GM19239 (cell line): ENCODE results near the gene ARPC2.
"Not testable (repeated sequence)": the region's sequence is repeated elsewhere in the genome, so short reads cannot be mapped to it uniquely, and the experiment has no call there.

Experiments
- DNase-seq: peaks from one replicate; pipeline ENCODE4 v3.0.0; 2011; ENCODE audit warnings: low spot score; ENCODE audit not compliant: insufficient read length
- FAIRE-seq: peaks from 2 replicates; lab custom pipeline; 2011; peaks lifted over from hg19 to GRCh38; lab: Jason Lieb, UNC

ARPC2 gene

GRCh38 chr2:218267259-218267658 lies 50.3 kb downstream of the ARPC2 start:
- no peak for DNase-seq
- FAIRE-seq: no peak

GRCh38 chr2:218269900-218270720 lies 53.1 kb downstream of the ARPC2 start, which contains the start of the genes AAMP and PNKD:
Gene AAMP, minus strand, starts transcription at chr2:218270137. Its CDS starts 51 bp downstream, at chr2:218270086.
Gene PNKD, plus strand, starts transcription at chr2:218270519. Its CDS starts 17 bp downstream, at chr2:218270536.
- DNase-seq: peak; percentile 99
- peak; percentile 98 for FAIRE-seq

- FAIRE-seq (peak; percentile 11), DNase-seq (no peak)
These were observed 53.9 kb downstream of the ARPC2 start for GRCh38 chr2:218270721-218271486.

- FAIRE-seq (no peak), DNase-seq (no peak)
These were observed 54.5 kb downstream of the ARPC2 start for GRCh38 chr2:218271487-218271797.

GRCh38 chr2:218271865-218272530 lies 55.0 kb downstream of the ARPC2 start:
- FAIRE-seq (no peak), DNase-seq (no peak)

GRCh38 chr2:218272531-218273212 lies 55.7 kb downstream of the ARPC2 start:
- FAIRE-seq (peak; percentile 95), DNase-seq (peak; percentile 77)

GRCh38 chr2:218273214-218273907 lies 56.4 kb downstream of the ARPC2 start:
- not testable (repeated sequence) for FAIRE-seq, DNase-seq

GRCh38 chr2:218273908-218274249 lies 56.9 kb downstream of the ARPC2 start:
- DNase-seq (no peak), FAIRE-seq (no peak)

- DNase-seq (no peak), FAIRE-seq (no peak)
These were observed 57.6 kb downstream of the ARPC2 start for GRCh38 chr2:218274586-218274985.

GRCh38 chr2:218275371-218276072 lies 58.5 kb downstream of the ARPC2 start:
- FAIRE-seq (no peak), DNase-seq (no peak)

GRCh38 chr2:218276986-218277755 lies 60.2 kb downstream of the ARPC2 start:
- FAIRE-seq (no peak), DNase-seq (no peak)

GRCh38 chr2:218277921-218278320 lies 60.9 kb downstream of the ARPC2 start:
- FAIRE-seq (no peak), DNase-seq (no peak)

- FAIRE-seq (no peak), DNase-seq (no peak)
These were observed 61.8 kb downstream of the ARPC2 start for GRCh38 chr2:218278531-218279360.

GRCh38 chr2:218280260-218280870 lies 63.4 kb downstream of the ARPC2 start:
- DNase-seq (no peak), FAIRE-seq (peak; percentile 47)

- no peak for DNase-seq
- FAIRE-seq: no peak
These were observed 64.5 kb downstream of the ARPC2 start for GRCh38 chr2:218281449-218281848.

GRCh38 chr2:218282173-218282991 lies 65.4 kb downstream of the ARPC2 start:
- FAIRE-seq: no peak

More at GRCh38 chr2:218282173-218282991, 65.4 kb downstream of the ARPC2 start:
- no peak for DNase-seq
